K562 (cell line): ENCODE results near the gene ZBTB2. TPM values are rescaled to one million over a fixed set of nuclear protein-coding genes. Genes with fewer than 3 reads are reported as not detected.

Experiments
- ADNP ChIP-seq: fragments of 200-800 bp; sonication (Bioruptor generic); IDR thresholded peaks from 2 replicates; pipeline ENCODE4 v1.6.1; 2016; ENCODE audit warnings: missing genetic modification characterization, missing compliant biosample characterization
- ARID1B ChIP-seq: fragments of 450-650 bp; IDR thresholded peaks from 2 replicates; pipeline ENCODE4 v1.6.1; 2016; ENCODE audit warnings: antibody characterized with exemption, mild to moderate bottlenecking, inconsistent platforms
- BCOR ChIP-seq: fragments of 450-650 bp; IDR thresholded peaks from 2 replicates; pipeline ENCODE4 v1.6.1; 2016
- ETS1 ChIP-seq: conservative IDR thresholded peaks from 2 replicates; pipeline ENCODE4 v1.6.1; 2011; ENCODE audit warnings: low read depth, mild to moderate bottlenecking, low read length; ENCODE audit not compliant: control insufficient read depth
- FIP1L1 ChIP-seq: fragments of 200-400 bp; formaldehyde crosslinking; IDR thresholded peaks from 2 replicates; pipeline ENCODE4 v1.6.1; 2018; ENCODE audit warnings: mild to moderate bottlenecking, low read depth, low read length; ENCODE audit not compliant: poor library complexity, severe bottlenecking
- FUS ChIP-seq: fragments of 200-400 bp; formaldehyde crosslinking; optimal IDR thresholded peaks from 2 replicates; pipeline ENCODE3; 2017; ENCODE audit warnings: low read depth, low read length
- HDAC2 ChIP-seq: fragments of 450-650 bp; IDR thresholded peaks from 2 replicates; pipeline ENCODE4 v1.6.1; 2016; ENCODE audit warnings: mild to moderate bottlenecking
- IRF2 ChIP-seq: sonication (generic); formaldehyde crosslinking; IDR thresholded peaks from 2 replicates; pipeline ENCODE4 v1.8.1; 2022; ENCODE audit warnings: mild to moderate bottlenecking, missing genetic modification reagents
- MEF2A ChIP-seq: IDR thresholded peaks from 2 replicates; pipeline ENCODE4 v1.6.1; 2011; ENCODE audit warnings: low read depth, mild to moderate bottlenecking, low read length, moderate library complexity; ENCODE audit not compliant: control insufficient read depth
- PHTF2 ChIP-seq: fragments of 250-450 bp; sonication (Bioruptor Pico); IDR thresholded peaks from 2 replicates; pipeline ENCODE4 v1.5.0; 2021; ENCODE audit warnings: mild to moderate bottlenecking
- SMARCA5 ChIP-seq: fragments of 450-650 bp; IDR thresholded peaks from 2 replicates; pipeline ENCODE4 v1.6.1; 2016
- SOX6 ChIP-seq: fragments of 450-650 bp; IDR thresholded peaks from 2 replicates; pipeline ENCODE4 v1.6.1; 2014; ENCODE audit warnings: mild to moderate bottlenecking
- THAP12 ChIP-seq: fragments of 250-450 bp; sonication (Bioruptor Pico); IDR thresholded peaks from 2 replicates; pipeline ENCODE4 v1.9.0; 2021; ENCODE audit warnings: mild to moderate bottlenecking, inconsistent platforms
- WHSC1 ChIP-seq: IDR thresholded peaks from one replicate; pipeline ENCODE4 v1.6.1; 2012; ENCODE audit warnings: low read length, control low read depth, inconsistent platforms
- polyA plus RNA-seq, 8 experiments: library from polyadenylated mRNA; depleted of rRNA in 4 of 8; stranded (reverse) in 5 of 8; unstranded in 3 of 8; fragments of >200 nt; fragmentation: Nextera tagmentation in 2 of 8; fragmentation: Illumina TruSeq in 1 of 8; extraction: Ambion mirVana in 2 of 8; extraction: Trizol in 1 of 8; gene quantifications; 2 replicates each; pipeline versions ENCODE4 v1.2.1 to v1.2.3, GENCODE V29; 2011 to 2014; ENCODE audit warnings: inconsistent platforms in 1 of 8, missing spikeins in 1 of 8
- total RNA-seq, 7 experiments: library from RNA; depleted of rRNA in 6 of 7; stranded (reverse); fragments of >200 nt in 6 of 7; fragmentation: Illumina TruSeq in 2 of 7; extraction: Trizol in 2 of 7; gene quantifications; 2 replicates each; pipeline versions ENCODE4 v1.2.1 to v1.2.3, GENCODE V29; 2011 to 2021; ENCODE audit warnings: low replicate concordance in 1 of 7
- TF ChIP-seq, protein P1 (sequence below): sonication (generic); formaldehyde crosslinking; IDR thresholded peaks from 2 replicates; pipeline ENCODE4 v1.8.1; 2022; ENCODE audit warnings: missing genetic modification reagents
- TF ChIP-seq, protein P2 (sequence below): fragments of 450-650 bp; formaldehyde crosslinking; IDR thresholded peaks from 2 replicates; pipeline ENCODE4 v1.4.0; 2022; ENCODE audit warnings: missing genetic modification characterization
- TF ChIP-seq, protein P3 (sequence below): fragments of 450-650 bp; IDR thresholded peaks from 2 replicates; pipeline ENCODE4 v1.6.1; 2016; ENCODE audit warnings: antibody characterized with exemption
- TF ChIP-seq, protein P4 (sequence below): sonication (generic); formaldehyde crosslinking; IDR thresholded peaks from 2 replicates; pipeline ENCODE4 v1.4.0; 2020; ENCODE audit warnings: mild to moderate bottlenecking, missing genetic modification reagents
- TF ChIP-seq, protein P5 (sequence below): sonication (generic); formaldehyde crosslinking; IDR thresholded peaks from 2 replicates; pipeline ENCODE4 v1.9.0; 2022; ENCODE audit warnings: mild to moderate bottlenecking, missing genetic modification reagents

The ZBTB2 gene
- total and polyA plus RNA-seq, 9 of the 15 experiments (the other 6 are each of a cell fraction or from before 2014, with no cell fraction given): 5.1 to 26.2 (median 16.4) TPM

DNA sequence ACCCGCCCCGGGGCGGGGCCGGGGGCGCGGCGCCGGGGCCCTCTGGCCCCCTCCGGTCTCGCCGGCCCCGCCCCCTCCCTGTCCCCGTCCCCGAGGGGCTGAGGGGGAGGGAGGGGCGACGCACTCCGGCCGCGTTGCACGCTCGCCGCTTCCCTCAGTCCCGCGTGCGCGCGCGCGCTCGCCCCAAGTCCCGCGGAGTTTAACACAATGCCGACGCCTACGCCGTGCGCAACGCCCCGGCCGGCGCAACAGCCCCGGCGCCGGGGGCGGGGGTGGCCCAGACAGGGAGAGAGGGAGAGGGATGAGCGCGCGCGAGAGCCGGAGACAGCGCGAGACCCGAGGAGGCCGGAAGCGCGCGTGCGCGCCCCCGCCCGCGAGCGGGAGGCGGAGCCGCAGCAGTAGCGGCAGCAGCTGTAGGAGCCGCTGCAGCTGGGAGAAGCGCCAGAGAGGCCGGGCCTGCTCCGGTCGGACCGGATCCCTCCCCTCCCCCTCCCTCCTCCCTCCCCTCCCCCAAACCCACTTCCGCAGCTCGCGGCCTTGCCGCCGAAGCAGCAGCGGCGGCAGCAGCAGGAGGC lies 996 bp downstream of the ZBTB2 start (continued):
- TF ChIP-seq, protein P1, sequence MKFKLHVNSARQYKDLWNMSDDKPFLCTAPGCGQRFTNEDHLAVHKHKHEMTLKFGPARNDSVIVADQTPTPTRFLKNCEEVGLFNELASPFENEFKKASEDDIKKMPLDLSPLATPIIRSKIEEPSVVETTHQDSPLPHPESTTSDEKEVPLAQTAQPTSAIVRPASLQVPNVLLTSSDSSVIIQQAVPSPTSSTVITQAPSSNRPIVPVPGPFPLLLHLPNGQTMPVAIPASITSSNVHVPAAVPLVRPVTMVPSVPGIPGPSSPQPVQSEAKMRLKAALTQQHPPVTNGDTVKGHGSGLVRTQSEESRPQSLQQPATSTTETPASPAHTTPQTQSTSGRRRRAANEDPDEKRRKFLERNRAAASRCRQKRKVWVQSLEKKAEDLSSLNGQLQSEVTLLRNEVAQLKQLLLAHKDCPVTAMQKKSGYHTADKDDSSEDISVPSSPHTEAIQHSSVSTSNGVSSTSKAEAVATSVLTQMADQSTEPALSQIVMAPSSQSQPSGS (CRISPR knock-in tag): no peak
- TF ChIP-seq PHTF2 (CRISPR knock-in tag): no peak
- TF ChIP-seq, protein P2, sequence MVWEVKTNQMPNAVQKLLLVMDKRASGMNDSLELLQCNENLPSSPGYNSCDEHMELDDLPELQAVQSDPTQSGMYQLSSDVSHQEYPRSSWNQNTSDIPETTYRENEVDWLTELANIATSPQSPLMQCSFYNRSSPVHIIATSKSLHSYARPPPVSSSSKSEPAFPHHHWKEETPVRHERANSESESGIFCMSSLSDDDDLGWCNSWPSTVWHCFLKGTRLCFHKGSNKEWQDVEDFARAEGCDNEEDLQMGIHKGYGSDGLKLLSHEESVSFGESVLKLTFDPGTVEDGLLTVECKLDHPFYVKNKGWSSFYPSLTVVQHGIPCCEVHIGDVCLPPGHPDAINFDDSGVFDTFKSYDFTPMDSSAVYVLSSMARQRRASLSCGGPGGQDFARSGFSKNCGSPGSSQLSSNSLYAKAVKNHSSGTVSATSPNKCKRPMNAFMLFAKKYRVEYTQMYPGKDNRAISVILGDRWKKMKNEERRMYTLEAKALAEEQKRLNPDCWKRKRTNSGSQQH (CRISPR knock-in tag): no peak
- TF ChIP-seq FUS: peak; percentile 95
- no peak for TF ChIP-seq WHSC1
- TF ChIP-seq, protein P3, sequence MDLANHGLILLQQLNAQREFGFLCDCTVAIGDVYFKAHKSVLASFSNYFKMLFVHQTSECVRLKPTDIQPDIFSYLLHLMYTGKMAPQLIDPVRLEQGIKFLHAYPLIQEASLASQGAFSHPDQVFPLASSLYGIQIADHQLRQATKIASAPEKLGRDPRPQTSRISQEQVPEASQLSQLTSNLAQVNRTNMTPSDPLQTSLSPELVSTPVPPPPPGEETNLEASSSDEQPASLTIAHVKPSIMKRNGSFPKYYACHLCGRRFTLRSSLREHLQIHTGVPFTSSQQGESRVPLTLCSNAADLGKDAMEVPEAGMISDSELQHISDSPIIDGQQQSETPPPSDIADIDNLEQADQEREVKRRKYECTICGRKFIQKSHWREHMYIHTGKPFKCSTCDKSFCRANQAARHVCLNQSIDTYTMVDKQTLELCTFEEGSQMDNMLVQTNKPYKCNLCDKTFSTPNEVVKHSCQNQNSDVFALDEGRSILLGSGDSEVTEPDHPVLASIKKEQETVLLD: peak; percentile 91
- peak; percentile 96 for TF ChIP-seq FIP1L1
- TF ChIP-seq BCOR: no peak
- TF ChIP-seq ADNP: no peak
- TF ChIP-seq, protein P4, sequence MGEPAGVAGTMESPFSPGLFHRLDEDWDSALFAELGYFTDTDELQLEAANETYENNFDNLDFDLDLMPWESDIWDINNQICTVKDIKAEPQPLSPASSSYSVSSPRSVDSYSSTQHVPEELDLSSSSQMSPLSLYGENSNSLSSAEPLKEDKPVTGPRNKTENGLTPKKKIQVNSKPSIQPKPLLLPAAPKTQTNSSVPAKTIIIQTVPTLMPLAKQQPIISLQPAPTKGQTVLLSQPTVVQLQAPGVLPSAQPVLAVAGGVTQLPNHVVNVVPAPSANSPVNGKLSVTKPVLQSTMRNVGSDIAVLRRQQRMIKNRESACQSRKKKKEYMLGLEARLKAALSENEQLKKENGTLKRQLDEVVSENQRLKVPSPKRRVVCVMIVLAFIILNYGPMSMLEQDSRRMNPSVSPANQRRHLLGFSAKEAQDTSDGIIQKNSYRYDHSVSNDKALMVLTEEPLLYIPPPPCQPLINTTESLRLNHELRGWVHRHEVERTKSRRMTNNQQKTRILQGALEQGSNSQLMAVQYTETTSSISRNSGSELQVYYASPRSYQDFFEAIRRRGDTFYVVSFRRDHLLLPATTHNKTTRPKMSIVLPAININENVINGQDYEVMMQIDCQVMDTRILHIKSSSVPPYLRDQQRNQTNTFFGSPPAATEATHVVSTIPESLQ: no peak
- TF ChIP-seq ETS1: peak; percentile 93
- TF ChIP-seq THAP12 (CRISPR knock-in tag): no peak
- peak; percentile 22 for TF ChIP-seq SOX6
- TF ChIP-seq, protein P5, sequence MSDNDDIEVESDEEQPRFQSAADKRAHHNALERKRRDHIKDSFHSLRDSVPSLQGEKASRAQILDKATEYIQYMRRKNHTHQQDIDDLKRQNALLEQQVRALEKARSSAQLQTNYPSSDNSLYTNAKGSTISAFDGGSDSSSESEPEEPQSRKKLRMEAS: peak; percentile 74
- TF ChIP-seq MEF2A: no peak
- no peak for TF ChIP-seq HDAC2
- TF ChIP-seq IRF2 (CRISPR knock-in tag): no peak
- TF ChIP-seq ARID1B: no peak
- no peak for TF ChIP-seq SMARCA5
